Subcutaneous abdominal adipose tissue (tissue), 5 donors: ENCODE results near the gene CXCL10.
"Not testable (repeated sequence)": the region's sequence is repeated elsewhere in the genome, so short reads cannot be mapped to it uniquely, and the experiment has no call there.

ENCODE experiments used
- H3K27ac ChIP-seq: one replicate; pipeline ENCODE4 v1.7.0; 2013; ENCODE audit warnings: low read depth, mild to moderate bottlenecking, inconsistent platforms, low read length, moderate library complexity
- H3K27me3 ChIP-seq, 5 donors: one replicate each; pipeline ENCODE4 v1.7.0; 2013; ENCODE audit warnings: low read length in 5 of 5, inconsistent platforms in 1 of 5; ENCODE audit not compliant: control insufficient read depth in 5 of 5, insufficient read depth in 4 of 5
- H3K36me3 ChIP-seq, 5 donors: one replicate each; pipeline ENCODE4 v1.7.0; 2013; ENCODE audit warnings: low read length in 5 of 5; ENCODE audit not compliant: control insufficient read depth in 5 of 5, insufficient read depth in 5 of 5
- H3K4me1 ChIP-seq, 5 donors: one replicate each; pipeline ENCODE4 v1.7.0; 2013; ENCODE audit warnings: low read length in 5 of 5, mild to moderate bottlenecking in 3 of 5, moderate library complexity in 1 of 5; ENCODE audit not compliant: control insufficient read depth in 5 of 5, insufficient read depth in 5 of 5
- H3K4me3 ChIP-seq, 5 donors: one replicate each; pipeline ENCODE4 v1.7.0; 2013; ENCODE audit warnings: low read length in 5 of 5, low read depth in 1 of 5
- H3K9ac ChIP-seq, 5 donors: one replicate each; pipeline ENCODE4 v1.7.0; 2013; ENCODE audit warnings: low read length in 5 of 5, mild to moderate bottlenecking in 4 of 5, moderate library complexity in 3 of 5
- H3K9me3 ChIP-seq, 5 donors: one replicate each; pipeline ENCODE4 v1.7.0; 2013; ENCODE audit warnings: low read length in 5 of 5; ENCODE audit not compliant: control insufficient read depth in 5 of 5
- donor health status: healthy.
- donor health status: healthy.
- donor health status: healthy.
- donor health status: healthy.
- donor health status: healthy.

Gene CXCL10

GRCh38 chr4:75998525-75999147, 24.7 kb downstream of the CXCL10 start:
- H3K27ac ChIP-seq, H3K9ac ChIP-seq, H3K9me3 ChIP-seq: not testable (repeated sequence)

GRCh38 chr4:75997946-75998345, 25.4 kb downstream of the CXCL10 start:
- Histone ChIP-seq H3K27me3 (no peaks in the 10 kb centered on the region), H3K9me3 (no peaks in the 10 kb centered on the region), H3K4me1 (peaks cover 0 to 12% (median 0%) of the 10 kb centered on the region in 5 donors), H3K27ac (no peak overlapping the region), H3K9ac (no peak overlapping the region), H3K36me3 (no peaks in the 10 kb centered on the region), H3K4me3 (no peak overlapping the region)

More at GRCh38 chr4:75998525-75999147, 24.7 kb downstream of the CXCL10 start:
- H3K4me3 ChIP-seq, H3K36me3 ChIP-seq, H3K27me3 ChIP-seq: not testable (repeated sequence)
- H3K4me1 ChIP-seq = peaks cover 0 to 12% (median 0%) of the 10 kb centered on the region in 5 donors

GRCh38 chr4:75997081-75997480, 26.2 kb downstream of the CXCL10 start:
- H3K9me3 ChIP-seq = no peaks in the 10 kb centered on the region
- no peak overlapping the region for H3K27ac ChIP-seq
- peaks cover 0 to 5% (median 0%) of the 10 kb centered on the region in 5 donors for H3K4me1 ChIP-seq
- H3K9ac ChIP-seq = no peak overlapping the region
- no peaks in the 10 kb centered on the region for H3K27me3 ChIP-seq
- no peak overlapping the region for H3K4me3 ChIP-seq
- H3K36me3 ChIP-seq = no peaks in the 10 kb centered on the region

- Histone ChIP-seq H3K36me3 (no peaks in the 10 kb centered on the region), H3K9ac (no peak overlapping the region), H3K27me3 (no peaks in the 10 kb centered on the region), H3K27ac (no peak overlapping the region), H3K4me1 (peaks cover 0 to 6% (median 4%) of the 10 kb centered on the region in 5 donors), H3K9me3 (no peaks in the 10 kb centered on the region), H3K4me3 (no peak overlapping the region)
Observed at GRCh38 chr4:75995727-75996126, 27.6 kb downstream of the CXCL10 start.

- Histone ChIP-seq H3K9ac (no peak overlapping the region), H3K4me1 (peaks cover 0 to 30% (median 25%) of the 10 kb centered on the region in 5 donors), H3K27me3 (no peaks in the 10 kb centered on the region), H3K9me3 (no peaks in the 10 kb centered on the region), H3K4me3 (no peak overlapping the region), H3K27ac (no peak overlapping the region), H3K36me3 (no peaks in the 10 kb centered on the region)
Observed at GRCh38 chr4:75992462-75992861, 30.8 kb downstream of the CXCL10 start.

- Histone ChIP-seq H3K36me3 (no peaks in the 10 kb centered on the region), H3K27me3 (no peaks in the 10 kb centered on the region), H3K4me3 (peak overlapping the region; percentile 88 to 92 (median 91)), H3K4me1 (peaks cover 0 to 30% (median 25%) of the 10 kb centered on the region in 5 donors), H3K9ac (peak overlapping the region; percentile 70 to 92 (median 88)), H3K9me3 (no peaks in the 10 kb centered on the region), H3K27ac (peak overlapping the region; percentile 51)
Observed at GRCh38 chr4:75989846-75990528, 33.3 kb downstream of the CXCL10 start.

- no peaks in the 10 kb centered on the region for H3K27me3 ChIP-seq
- H3K4me1 ChIP-seq = peaks cover 0 to 21% (median 17%) of the 10 kb centered on the region in 5 donors
- H3K4me3 ChIP-seq = no peak overlapping the region
- H3K36me3 ChIP-seq = peaks cover 9 to 21% (median 17%) of the 10 kb centered on the region in 5 donors
- H3K9me3 ChIP-seq = no peaks in the 10 kb centered on the region
- H3K9ac ChIP-seq = no peak overlapping the region
- no peak overlapping the region for H3K27ac ChIP-seq
Observed at GRCh38 chr4:75985116-75985515, 38.2 kb downstream of the CXCL10 start.

GRCh38 chr4:75980576-75980975, 42.7 kb downstream of the CXCL10 start:
- H3K9me3 ChIP-seq = peaks cover 0 to 5% (median 0%) of the 10 kb centered on the region in 5 donors

GRCh38 chr4:75976177-75976576, 47.1 kb downstream of the CXCL10 start:
- Histone ChIP-seq H3K27me3 (no peaks in the 10 kb centered on the region), H3K4me3 (no peak overlapping the region), H3K27ac (no peak overlapping the region), H3K36me3 (peaks cover 48 to 79% (median 69%) of the 10 kb centered on the region in 5 donors), H3K9ac (no peak overlapping the region), H3K9me3 (peaks cover 0 to 5% (median 0%) of the 10 kb centered on the region in 5 donors), H3K4me1 (no peaks in the 10 kb centered on the region)

More at GRCh38 chr4:75980576-75980975, 42.7 kb downstream of the CXCL10 start:
- no peak overlapping the region for H3K27ac ChIP-seq
- H3K4me1 ChIP-seq = no peaks in the 10 kb centered on the region
- no peaks in the 10 kb centered on the region for H3K27me3 ChIP-seq
- H3K36me3 ChIP-seq = peaks cover 35 to 48% (median 46%) of the 10 kb centered on the region in 5 donors
- H3K9ac ChIP-seq = no peak overlapping the region
- H3K4me3 ChIP-seq = no peak overlapping the region

GRCh38 chr4:75973766-75974165, 49.5 kb downstream of the CXCL10 start:
- Histone ChIP-seq H3K4me3 (no peak overlapping the region), H3K9me3 (peaks cover 0 to 5% (median 0%) of the 10 kb centered on the region in 5 donors), H3K36me3 (peaks cover 58 to 90% (median 78%) of the 10 kb centered on the region in 5 donors), H3K27me3 (no peaks in the 10 kb centered on the region), H3K27ac (no peak overlapping the region), H3K4me1 (no peaks in the 10 kb centered on the region), H3K9ac (no peak overlapping the region)
